HuH-7 (cell line): ENCODE measurements around the gene ERG28.

Experiments
- DNase-seq: peaks from one replicate; pipeline ENCODE4 v3.0.0; 2011; ENCODE audit warnings: low spot score

The ERG28 gene

DNA sequence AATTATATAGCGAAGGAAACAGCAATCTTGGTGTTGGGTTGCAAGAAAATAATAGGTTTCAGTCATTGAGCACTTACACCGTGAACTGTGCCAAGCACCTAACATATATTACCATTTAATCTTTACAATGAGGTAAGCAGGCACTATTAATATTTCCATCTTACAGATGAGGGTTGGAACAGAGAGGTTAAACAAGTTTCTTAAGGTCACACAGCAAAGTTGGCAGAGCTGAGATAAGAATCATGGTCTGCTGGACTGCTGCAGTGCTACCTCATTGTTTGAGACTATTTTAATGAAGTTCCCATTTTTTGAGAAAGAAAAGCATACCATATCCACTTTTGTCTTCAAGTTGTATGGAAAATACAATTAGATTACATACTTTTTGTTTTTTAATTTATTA is 1.7 kb downstream of the ERG28 start:
- no peak for DNase-seq

DNA sequence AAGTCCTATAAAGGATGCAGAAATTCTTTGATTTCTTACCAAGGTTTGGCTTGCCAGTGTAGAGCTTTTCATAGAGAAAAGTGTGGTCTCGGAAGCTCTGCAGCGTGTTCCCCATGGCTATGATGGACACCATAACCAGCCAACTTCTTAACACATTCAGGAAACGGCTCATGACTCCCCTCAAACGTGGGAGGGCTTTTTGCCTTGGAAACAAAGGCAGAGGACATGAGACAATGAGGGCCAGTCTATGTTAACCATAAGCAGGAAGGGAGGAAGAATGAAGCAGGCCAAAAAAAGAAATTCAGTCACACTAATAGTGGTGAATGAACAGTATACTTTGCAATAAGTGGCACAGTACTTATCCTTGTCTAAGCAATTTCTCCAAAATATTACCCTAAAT is 3.3 kb downstream of the ERG28 start:
- no peak for DNase-seq

GRCh38 chr14:75655235-75655634 is 5.4 kb downstream of the ERG28 start:
- DNase-seq: no peak

DNA sequence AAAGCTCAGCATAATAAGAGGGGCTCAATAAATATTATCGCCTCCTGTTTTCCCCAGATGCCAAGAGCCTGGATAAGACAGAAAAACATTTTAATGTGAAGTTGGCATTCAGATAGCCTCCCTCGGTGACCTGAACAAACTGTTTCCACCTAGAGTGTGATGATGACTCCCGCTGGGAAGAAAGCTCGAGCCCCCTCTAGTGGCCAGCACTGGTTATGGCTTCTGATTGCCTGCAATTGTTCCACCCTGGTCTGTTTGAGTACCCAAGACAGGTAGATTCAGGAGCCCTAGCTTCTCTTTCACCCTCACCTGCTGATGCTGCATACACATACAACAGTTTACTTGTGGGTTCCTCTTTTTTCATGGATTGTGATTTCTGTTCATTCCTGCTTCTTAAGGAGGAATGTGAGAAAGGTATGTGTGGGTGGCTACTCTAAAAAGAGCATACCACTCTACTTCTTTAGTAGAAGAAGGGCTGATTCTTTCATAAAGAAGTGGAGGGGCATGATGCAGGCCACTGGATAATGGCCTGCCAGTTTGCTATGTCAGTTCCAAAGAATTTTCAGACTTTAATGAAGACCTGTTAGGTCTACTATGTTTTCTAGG is 6.4 kb downstream of the ERG28 start:
- peak; percentile 64 for DNase-seq

DNA sequence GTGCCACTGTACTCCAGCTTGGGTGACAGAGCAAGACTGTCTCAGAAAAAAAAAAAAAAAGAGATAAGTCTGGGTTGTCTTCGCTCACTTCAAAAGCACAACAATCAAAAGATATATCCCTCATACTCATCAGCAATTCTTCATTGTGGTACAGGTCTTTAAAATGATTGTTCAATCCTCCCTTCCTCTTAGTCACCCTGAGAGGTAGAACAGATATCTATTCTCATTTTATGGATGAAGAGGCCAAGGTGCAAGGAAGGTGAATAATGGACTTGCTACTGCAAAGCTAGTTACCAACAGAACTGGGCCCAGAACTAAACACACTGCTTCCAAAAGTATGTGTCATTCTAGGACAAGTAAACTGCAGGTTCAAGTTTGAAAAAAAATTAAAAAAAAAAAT is 7.1 kb downstream of the ERG28 start:
- DNase-seq: no peak

DNA sequence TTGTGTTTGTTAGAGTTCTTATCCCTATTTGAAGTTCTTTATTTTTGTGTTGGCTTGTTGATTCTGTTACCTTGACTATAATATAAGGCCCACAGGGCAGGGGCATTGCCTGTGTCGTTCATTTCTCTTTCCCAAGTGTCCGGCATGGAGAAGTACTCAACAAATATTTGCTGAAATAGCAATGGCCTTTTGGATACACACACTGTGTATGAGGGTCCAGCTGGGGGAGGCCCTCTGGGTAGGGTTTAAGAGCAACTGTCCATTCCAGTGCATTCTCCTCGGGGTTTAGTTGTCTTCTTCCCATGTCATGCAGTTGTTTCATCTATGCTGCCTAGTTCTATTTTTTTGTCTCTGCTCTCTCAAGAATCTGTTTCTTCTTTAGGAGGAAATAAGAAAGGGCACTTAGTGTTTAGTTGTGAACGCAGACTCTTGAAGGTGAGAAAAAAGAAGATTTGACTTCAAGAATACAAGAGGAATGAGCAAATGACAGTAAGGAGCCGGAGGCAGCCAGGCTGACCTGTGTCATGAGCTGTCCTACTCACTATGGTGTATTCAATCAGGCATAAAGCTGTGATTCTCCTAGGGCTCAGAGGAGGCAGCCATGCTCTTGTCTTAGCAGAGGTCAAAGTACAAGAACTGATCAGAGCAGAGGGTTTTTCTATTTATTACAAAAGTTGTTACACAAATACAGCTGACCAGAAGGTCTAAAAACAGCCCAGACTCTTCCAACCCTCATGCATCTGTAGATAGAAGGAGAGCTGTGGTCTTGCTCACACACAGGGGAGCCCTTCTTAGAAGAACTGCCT is 10.2 kb downstream of the ERG28 start:
- no peak for DNase-seq

- DNase-seq: no peak
Measured at GRCh38 chr14:75649773-75650172, 10.9 kb downstream of the ERG28 start.

DNA sequence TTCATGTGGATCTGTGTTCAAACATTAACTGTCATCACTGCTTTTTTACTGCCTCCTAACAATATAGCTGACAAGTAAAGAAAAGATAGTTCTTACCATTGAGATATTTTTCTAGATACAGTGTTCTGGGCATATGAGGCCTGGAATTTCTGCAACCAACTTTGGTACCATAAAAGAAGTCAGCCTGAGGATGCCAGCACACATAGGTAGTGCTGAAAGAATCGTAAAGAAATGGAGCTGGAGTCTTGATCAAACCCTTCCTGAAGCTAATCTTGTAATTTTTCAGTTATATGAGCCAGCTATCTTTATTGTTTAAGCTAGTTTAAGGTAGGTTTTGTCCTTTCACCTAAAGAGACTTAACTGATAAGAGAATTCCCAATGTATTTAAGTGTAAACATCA is 11.3 kb downstream of the ERG28 start:
- DNase-seq: no peak

DNA sequence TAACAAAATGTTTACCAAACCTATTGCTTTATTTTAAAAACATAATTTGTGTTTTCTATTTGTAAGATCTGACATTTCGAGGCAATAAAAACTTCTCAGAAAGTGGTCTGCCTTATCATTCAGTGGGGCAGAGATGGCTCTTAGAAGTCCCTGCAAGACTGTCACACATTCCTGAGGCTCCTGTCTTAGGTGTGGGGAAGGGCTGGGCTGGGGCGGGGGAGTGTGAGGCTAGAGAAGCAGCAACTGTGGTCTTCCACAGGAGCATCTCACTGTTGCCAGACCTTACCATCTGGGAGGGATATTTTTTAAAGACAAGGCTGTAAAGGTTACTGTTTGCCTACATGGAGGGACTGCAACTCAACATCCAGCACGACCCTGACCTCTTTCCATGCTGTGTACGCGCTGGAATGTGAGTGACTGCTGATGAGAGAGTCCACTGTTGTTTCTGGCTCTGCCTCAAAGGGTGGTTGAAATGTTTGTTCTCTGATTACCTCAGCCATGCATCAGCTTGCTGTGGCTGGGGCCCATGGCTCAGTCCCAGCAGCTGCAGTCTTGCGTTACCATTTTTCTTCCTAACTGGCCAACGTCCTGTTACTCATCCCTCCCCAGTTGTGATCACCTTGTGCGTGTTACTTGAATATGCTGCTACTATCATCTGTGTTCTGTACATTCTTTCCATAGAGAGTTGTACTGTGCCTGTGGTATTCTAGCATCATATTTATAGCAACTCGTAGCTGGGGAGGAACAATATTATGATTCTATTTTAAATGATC is 12.4 kb downstream of the ERG28 start:
- peak; percentile 64 for DNase-seq

DNA sequence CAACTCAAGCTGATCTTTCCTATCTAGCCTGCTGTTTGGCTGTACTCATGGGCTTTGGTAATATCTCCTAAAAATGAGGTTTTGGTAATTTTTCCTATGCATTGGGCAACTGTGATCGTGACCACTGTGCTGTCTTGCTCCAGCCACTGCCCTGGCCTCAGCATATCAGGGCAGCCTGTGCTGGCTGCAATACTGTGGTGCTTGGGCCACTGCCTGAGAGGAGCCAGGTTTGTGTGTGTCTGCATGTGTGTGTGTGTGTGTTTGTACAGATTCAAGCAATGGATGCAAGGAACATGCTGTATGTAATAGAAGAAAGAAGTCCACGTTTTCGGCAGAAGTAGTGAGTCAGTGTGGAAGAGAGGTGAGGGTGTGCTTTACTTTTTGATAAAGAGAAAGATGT is 13.0 kb downstream of the ERG28 start:
- DNase-seq: no peak

- no peak for DNase-seq
Measured at GRCh38 chr14:75646762-75647161, 13.9 kb downstream of the ERG28 start.

GRCh38 chr14:75645056-75645455 is 15.6 kb downstream of the ERG28 start:
- DNase-seq: no peak

DNA sequence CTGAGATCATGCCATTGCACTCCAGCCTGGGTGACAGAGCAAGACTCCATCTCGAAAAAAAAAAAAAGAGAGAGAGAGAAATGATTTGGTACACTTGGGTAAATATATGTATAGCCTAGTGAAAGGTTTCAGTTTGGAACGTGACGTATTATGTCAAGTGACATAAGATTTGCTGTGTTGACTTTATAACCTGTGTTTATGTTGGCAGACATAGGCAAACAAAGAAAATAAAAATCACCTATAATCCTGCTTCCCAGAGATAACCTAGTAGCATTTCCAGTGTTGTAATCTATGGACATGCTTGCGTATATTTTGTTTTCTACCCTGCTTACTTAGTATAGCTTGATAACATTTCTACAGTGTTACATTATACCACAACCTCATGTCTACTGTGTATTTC is 16.7 kb downstream of the ERG28 start:
- DNase-seq: no peak

GRCh38 chr14:75640876-75641275 is 19.8 kb downstream of the ERG28 start:
- no peak for DNase-seq

DNA sequence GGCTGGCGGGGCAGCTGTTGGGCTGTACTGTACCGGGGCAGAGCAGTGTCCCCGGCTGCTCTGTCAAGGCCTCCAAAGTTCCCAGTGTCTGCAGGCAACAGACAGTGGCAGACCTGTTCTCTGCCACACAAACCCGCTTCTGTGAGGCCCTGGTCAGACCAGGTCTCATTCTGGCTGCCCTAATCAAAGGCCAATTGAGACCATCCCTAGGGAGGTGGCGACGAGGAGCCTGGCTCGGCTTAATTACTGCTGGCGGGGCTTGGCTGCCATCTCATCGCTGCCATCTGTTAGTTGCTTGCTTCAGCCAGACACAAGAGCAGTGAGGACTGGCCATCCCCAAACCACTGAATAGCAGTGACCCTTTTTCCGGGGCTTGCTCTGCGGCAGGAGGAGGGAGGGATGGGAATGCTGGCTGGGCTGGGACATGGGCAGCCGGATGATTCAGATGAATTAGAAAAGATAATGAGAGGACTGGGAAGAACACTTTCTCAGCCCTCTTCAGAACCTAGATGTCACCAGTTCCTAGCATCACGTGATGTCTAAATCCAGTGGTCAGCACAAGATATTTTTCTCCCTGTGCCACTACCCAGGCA is 24.5 kb downstream of the ERG28 start:
- DNase-seq: no peak

DNA sequence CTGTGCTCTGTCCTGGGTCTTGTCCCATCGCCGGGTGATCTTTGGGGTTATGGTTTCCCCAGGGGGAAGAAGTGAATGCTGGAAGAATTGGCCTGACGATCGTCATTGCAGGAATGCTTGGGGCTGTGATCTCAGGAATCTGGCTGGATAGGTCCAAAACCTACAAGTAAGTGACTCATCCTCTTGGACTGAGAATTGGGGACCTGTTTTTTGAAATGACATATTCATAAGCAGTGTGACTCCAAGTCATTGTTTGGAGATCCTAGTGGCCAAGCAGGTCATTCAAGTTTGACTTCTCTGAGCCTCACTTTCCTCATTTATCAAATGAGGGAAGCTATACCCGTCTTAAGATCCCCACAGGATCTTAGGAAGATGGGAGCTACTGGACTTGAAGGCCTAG is 25.8 kb downstream of the ERG28 start:
- DNase-seq: no peak

GRCh38 chr14:75631453-75631831 is 29.2 kb downstream of the ERG28 start:
- DNase-seq: no peak

DNA sequence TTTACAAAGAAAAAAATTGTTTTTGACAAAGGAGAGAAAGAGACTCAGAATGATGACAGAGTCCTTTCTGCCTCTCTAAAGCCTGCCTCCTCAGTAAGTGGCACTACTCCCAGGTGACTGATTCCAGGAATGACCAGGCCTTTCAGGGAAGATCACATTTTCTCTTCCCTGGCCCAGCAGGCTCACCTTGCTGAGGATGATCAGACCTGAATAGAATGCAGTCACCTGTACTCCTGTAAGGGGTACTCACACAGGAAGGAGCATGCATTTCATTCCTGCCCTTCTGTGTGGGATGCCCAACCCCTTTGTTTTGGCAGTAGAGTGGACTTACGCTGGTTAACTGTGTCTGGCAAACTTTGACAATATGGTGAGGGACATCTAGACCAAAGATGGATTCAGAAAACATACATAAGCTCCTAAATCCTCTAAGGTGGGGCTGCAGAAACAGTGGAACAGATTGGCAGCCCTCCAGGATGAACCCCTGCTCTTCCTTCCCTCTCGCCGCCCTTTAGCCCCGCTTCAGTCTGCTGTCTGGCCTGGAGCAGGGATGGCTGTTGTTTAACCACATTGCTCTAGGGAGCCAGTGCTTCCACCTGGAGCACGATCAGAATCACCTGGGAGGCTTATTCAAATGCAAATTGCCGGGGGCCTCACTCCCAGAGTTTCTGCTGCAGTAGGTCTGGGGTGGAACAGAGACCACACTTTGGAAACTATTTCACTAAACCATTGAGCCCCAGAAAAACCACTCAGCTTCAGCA is 29.8 kb downstream of the ERG28 start:
- no peak for DNase-seq

DNA sequence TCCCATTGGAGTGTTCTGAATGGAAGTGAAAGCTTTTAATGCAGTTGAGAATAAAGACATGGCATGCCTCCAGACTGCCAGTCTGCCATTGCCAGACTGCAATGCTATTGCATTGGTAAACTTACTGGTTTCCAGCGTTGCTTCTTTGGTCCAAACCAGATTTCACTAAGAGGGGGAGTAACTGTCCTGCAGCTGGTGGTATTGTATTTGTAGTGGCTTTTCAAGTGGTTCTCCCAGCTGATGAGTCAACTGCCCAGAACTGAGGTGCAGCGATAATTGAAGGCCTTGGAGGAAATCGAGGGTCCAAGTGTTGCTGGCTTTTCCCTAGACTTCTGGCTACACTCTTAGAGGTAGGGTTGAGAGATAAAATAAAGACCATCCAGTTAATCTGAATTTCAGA is 31.9 kb downstream of the ERG28 start:
- no peak for DNase-seq

DNA sequence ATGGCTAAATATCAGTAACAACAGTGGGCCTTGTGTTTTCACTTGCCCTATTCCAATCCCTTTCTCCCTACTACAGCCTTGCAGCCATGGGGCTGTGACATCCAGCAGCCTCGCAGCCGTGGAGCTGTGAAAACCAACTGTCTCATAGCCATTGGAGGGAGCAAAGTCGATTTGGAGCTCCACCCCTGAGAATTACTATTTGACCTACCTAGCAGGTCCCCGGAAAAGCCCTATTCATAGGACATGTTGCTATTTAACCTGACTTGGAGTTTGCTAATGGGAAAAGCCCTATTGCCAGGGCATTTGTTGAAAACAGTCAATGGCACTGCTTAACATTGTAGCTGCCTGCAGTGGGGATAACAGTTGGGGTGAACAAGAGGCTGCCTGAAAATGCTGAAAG is 33.3 kb downstream of the ERG28 start:
- DNase-seq: no peak

DNA sequence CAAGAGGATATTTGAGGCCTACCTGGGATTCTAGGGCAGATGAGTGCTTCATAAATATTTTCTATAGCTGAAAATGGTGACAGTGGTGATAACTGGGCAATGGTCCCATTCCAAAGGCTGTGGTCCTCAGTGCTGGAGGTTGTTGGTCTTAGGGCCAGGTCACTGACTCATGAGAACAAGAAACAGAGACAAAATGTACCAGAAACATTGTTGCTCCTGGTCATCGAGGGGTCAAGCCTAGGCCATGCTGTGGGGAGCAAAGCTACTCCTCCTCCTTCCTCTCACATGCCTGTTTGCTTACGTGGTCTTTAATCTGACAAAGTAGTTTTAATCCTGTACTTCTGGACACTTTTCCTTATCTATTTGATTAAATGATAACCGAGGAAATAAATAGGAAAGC is 33.8 kb downstream of the ERG28 start:
- DNase-seq: no peak

- DNase-seq: no peak
Measured at GRCh38 chr14:75626396-75626795, 34.3 kb downstream of the ERG28 start.
